NB4 (cell line): Measurements from ENCODE around the gene RABGAP1.

Source experiments
- DNase-seq: peaks from one replicate; pipeline ENCODE4 v3.0.0; 2010; ENCODE audit warnings: low read depth
- H3K4me3 ChIP-seq: one replicate; pipeline ENCODE4 v1.5.1; 2011; ENCODE audit warnings: mild to moderate bottlenecking, low read depth, low read length, moderate library complexity
- MYC ChIP-seq: IDR thresholded peaks from 2 replicates; pipeline ENCODE4 v1.6.1; 2011; ENCODE audit warnings: low read depth, low read length
- POLR2A ChIP-seq: IDR thresholded peaks from 2 replicates; pipeline ENCODE4 v1.6.1; 2011; ENCODE audit warnings: mild to moderate bottlenecking; ENCODE audit not compliant: insufficient read length; ENCODE audit errors: extremely low read depth
- TF ChIP-seq, protein P1 (sequence below): IDR thresholded peaks from one replicate; pipeline ENCODE4 v1.5.1; 2012; ENCODE audit warnings: low read depth, low read length
- TF ChIP-seq, protein P2 (sequence below): IDR thresholded peaks from 2 replicates; pipeline ENCODE4 v1.6.1; 2011; ENCODE audit warnings: low read depth, low read length

RABGAP1 gene

DNA sequence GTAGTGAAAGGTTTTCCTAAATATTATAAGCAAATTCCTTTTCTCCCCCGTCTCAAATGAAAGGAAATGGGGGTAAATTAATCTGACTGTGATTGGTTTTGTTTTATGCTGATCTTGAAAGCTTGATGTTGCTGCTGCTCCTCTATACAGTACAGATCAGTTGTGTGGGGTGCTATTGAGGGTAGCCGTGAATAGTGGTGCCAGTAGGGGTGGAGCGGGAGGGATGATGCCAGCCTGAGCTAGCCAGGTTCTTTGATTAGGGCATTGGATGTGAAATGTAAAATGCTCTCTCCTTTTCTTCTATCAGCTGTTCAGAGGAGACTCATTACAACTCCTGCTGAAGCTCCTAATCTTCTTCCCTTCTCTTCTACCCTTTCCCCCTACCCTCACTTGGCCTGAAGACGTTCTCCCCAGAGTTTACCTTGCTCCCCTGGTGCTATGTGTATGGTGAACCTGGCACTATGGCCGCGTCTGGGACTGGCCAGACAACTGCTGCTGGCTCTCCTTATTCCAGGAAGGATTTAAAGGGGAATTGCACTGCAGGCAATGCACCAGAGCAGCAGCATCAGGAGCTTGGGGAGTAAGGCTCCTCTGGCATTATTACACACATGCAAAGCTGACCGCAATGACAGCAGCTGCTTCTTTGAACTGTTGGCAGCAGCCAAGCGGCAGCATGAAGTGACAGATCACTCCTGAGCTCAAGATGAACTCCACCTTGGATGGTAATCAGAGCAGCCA lies 93.2 kb downstream of the RABGAP1 start:
- no peak for DNase-seq
- H3K4me3 ChIP-seq: no peak overlapping the region
- TF ChIP-seq MYC (no peak), POLR2A (no peak)
- TF ChIP-seq, protein P1, sequence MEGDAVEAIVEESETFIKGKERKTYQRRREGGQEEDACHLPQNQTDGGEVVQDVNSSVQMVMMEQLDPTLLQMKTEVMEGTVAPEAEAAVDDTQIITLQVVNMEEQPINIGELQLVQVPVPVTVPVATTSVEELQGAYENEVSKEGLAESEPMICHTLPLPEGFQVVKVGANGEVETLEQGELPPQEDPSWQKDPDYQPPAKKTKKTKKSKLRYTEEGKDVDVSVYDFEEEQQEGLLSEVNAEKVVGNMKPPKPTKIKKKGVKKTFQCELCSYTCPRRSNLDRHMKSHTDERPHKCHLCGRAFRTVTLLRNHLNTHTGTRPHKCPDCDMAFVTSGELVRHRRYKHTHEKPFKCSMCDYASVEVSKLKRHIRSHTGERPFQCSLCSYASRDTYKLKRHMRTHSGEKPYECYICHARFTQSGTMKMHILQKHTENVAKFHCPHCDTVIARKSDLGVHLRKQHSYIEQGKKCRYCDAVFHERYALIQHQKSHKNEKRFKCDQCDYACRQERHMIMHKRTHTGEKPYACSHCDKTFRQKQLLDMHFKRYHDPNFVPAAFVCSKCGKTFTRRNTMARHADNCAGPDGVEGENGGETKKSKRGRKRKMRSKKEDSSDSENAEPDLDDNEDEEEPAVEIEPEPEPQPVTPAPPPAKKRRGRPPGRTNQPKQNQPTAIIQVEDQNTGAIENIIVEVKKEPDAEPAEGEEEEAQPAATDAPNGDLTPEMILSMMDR: no peak
- TF ChIP-seq, protein P2, sequence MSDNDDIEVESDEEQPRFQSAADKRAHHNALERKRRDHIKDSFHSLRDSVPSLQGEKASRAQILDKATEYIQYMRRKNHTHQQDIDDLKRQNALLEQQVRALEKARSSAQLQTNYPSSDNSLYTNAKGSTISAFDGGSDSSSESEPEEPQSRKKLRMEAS: no peak

DNA sequence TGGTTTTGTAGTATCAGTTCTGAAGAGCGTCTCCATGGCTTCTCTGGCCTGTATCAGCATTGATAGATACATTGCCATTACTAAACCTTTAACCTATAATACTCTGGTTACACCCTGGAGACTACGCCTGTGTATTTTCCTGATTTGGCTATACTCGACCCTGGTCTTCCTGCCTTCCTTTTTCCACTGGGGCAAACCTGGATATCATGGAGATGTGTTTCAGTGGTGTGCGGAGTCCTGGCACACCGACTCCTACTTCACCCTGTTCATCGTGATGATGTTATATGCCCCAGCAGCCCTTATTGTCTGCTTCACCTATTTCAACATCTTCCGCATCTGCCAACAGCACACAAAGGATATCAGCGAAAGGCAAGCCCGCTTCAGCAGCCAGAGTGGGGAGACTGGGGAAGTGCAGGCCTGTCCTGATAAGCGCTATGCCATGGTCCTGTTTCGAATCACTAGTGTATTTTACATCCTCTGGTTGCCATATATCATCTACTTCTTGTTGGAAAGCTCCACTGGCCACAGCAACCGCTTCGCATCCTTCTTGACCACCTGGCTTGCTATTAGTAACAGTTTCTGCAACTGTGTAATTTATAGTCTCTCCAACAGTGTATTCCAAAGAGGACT lies 94.2 kb downstream of the RABGAP1 start:
- TF ChIP-seq, protein P1: no peak
- no peak for TF ChIP-seq MYC
- TF ChIP-seq POLR2A: no peak
- TF ChIP-seq, protein P2: no peak
- no peak for DNase-seq
- H3K4me3 ChIP-seq: no peak overlapping the region

- no peak for TF ChIP-seq POLR2A
- TF ChIP-seq, protein P2: no peak
- TF ChIP-seq MYC: no peak
- TF ChIP-seq, protein P1: no peak
- H3K4me3 ChIP-seq: no peak overlapping the region
- DNase-seq: no peak
These were observed 95.0 kb downstream of the RABGAP1 start for GRCh38 chr9:123035791-123036190.

- no peak for DNase-seq
- no peak overlapping the region for H3K4me3 ChIP-seq
- TF ChIP-seq, protein P2: no peak
- TF ChIP-seq, protein P1: no peak
- TF ChIP-seq MYC: no peak
- TF ChIP-seq POLR2A: no peak
These were observed 96.2 kb downstream of the RABGAP1 start for GRCh38 chr9:123036893-123037545.

DNA sequence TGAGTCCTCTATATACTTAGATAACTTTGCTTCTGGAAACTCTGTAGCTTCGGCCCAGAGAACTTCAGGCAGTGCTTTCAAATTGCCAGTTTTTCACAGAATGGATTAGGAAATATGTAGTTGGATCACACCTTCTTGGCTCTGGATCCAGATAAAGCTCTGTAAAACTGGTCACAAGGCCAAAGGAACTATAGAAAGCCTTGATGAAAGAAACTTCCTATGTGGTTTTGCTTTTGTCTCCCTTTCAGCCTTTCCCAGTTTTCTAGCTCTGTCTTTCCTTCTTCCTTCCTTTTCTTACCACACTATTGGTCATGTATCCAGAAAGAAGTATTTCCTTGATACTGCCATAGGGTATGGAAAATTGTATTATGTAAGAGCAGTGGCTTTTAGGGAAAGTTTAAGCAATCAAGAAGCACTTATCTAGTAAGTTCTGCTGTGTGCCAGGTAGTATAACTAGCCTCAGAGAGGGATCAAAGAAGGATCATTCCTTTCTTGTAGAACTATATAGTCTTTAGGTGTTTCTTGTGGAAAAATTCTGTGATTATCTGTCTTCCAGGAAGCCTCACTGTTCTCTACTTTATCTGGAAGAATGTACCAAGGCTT lies 98.9 kb downstream of the RABGAP1 start:
- DNase-seq: no peak
- H3K4me3 ChIP-seq: no peak overlapping the region

More for the DNA sequence above, 98.9 kb downstream of the RABGAP1 start:
- TF ChIP-seq, protein P1: no peak
- no peak for TF ChIP-seq POLR2A
- no peak for TF ChIP-seq MYC
- TF ChIP-seq, protein P2: no peak
